Activated B cell treated with CpG ODN at 0.5 μM for 24 hours (primary cell): Measurements from ENCODE around the gene ABCG2. TPM values are rescaled to one million over a fixed set of nuclear protein-coding genes. Genes with fewer than 3 reads are reported as not detected.

Experiments used
- ATAC-seq: fragments of 200-7000 bp; cut with Tn5 transposase; one replicate; pipeline ENCODE4 v1.10.0; 2021; ENCODE audit warnings: low read depth, mild to moderate bottlenecking, moderate library complexity
- CTCF ChIA-PET: fragments of 350-600 bp; sonication (Branson Sonifier 250); formaldehyde crosslinking; loops from one replicate; lab custom pipeline; 2021; ENCODE audit warnings: antibody characterized with exemption; lab: Charles Lee
- POLR2A ChIA-PET: fragments of 350-600 bp; sonication (Branson Sonifier 250); formaldehyde crosslinking; loops from one replicate; lab custom pipeline; 2021; ENCODE audit warnings: antibody characterized with exemption; lab: Charles Lee
- DNase-seq: peaks from one replicate; pipeline ENCODE4 v3.0.0; 2022
- H3K27ac Mint-ChIP-seq: one replicate; pipeline ENCODE4 v1.8.0; 2020; ENCODE audit warnings: mixed read lengths
- H3K27me3 Mint-ChIP-seq: one replicate; pipeline ENCODE4 v1.8.0; 2021; ENCODE audit warnings: mixed read lengths
- H3K36me3 Mint-ChIP-seq: one replicate; pipeline ENCODE4 v1.8.0; 2021; ENCODE audit warnings: low read depth, mixed read lengths
- H3K4me1 Mint-ChIP-seq: one replicate; pipeline ENCODE4 v1.8.0; 2021; ENCODE audit warnings: mixed read lengths
- H3K4me3 Mint-ChIP-seq: one replicate; pipeline ENCODE4 v1.8.0; 2020; ENCODE audit warnings: mild to moderate bottlenecking, mixed read lengths
- H3K9me3 Mint-ChIP-seq: one replicate; pipeline ENCODE4 v1.8.0; 2020; ENCODE audit warnings: mixed read lengths
- CTCF ChIP-seq: fragments of 200-600 bp; IDR thresholded peaks from one replicate; pipeline ENCODE4 v1.8.0; 2022; ENCODE audit warnings: antibody characterized with exemption, mild to moderate bottlenecking
- intact Hi-C: fragments of 100-400 bp; cut with micrococcal nuclease; formaldehyde crosslinking; loops from one replicate; pipeline ENCODE4 v1.15.1; 2024
- total RNA-seq: library from RNA; stranded (reverse); gene quantifications from 2 replicates; pipeline ENCODE4 v1.2.3, GENCODE V29; 2022

ABCG2 gene
- total RNA-seq, 1 donor from 2014 or later = 0.13 TPM

GRCh38 chr4:88078579-88078978 lies 79.9 kb downstream of the ABCG2 start:
- Mint-ChIP-seq H3K9me3 (no peaks in the 10 kb centered on the region), H3K4me1 (no peaks in the 10 kb centered on the region), H3K27ac (no peak overlapping the region), H3K36me3 (peaks cover 10% of the 10 kb centered on the region), H3K27me3 (no peaks in the 10 kb centered on the region), H3K4me3 (no peak overlapping the region)
- no peak for DNase-seq
- ATAC-seq = no peak
- ChIA-PET POLR2A (interaction anchor here (0.8 kb wide), 1 partner anchor 37 kb away, joined by 3 read pairs; no protein-coding TSS in a partner anchor), CTCF (no interaction called here)
- no peak for TF ChIP-seq CTCF
- intact Hi-C loops = no loop called here

- Mint-ChIP-seq H3K4me3 (no peak overlapping the region), H3K36me3 (peaks cover 10% of the 10 kb centered on the region), H3K9me3 (no peaks in the 10 kb centered on the region), H3K27ac (no peak overlapping the region), H3K27me3 (no peaks in the 10 kb centered on the region), H3K4me1 (no peaks in the 10 kb centered on the region)
- ChIA-PET CTCF (no interaction called here), POLR2A (interaction anchor here (0.8 kb wide), 1 partner anchor 37 kb away, joined by 3 read pairs; no protein-coding TSS in a partner anchor)
- no peak for TF ChIP-seq CTCF
- intact Hi-C loops = no loop called here
- DNase-seq (no peak), ATAC-seq (no peak)
Measured at GRCh38 chr4:88077911-88078524, 80.4 kb downstream of the ABCG2 start.

- no peaks in the 10 kb centered on the region for H3K4me1 Mint-ChIP-seq
- ChIA-PET CTCF (no interaction called here), POLR2A (no interaction called here)
- peaks cover 10% of the 10 kb centered on the region for H3K9me3 Mint-ChIP-seq
- TF ChIP-seq CTCF = no peak
- no peaks in the 10 kb centered on the region for H3K27me3 Mint-ChIP-seq
- DNase-seq (no peak), ATAC-seq (no peak)
- intact Hi-C loops = no loop called here
- no peak overlapping the region for H3K27ac Mint-ChIP-seq
- peaks cover 27% of the 10 kb centered on the region for H3K36me3 Mint-ChIP-seq
- no peak overlapping the region for H3K4me3 Mint-ChIP-seq
Measured at GRCh38 chr4:88075336-88075735, 83.1 kb downstream of the ABCG2 start.

- no peaks in the 10 kb centered on the region for H3K27me3 Mint-ChIP-seq
- DNase-seq (no peak), ATAC-seq (no peak)
- peaks cover 49% of the 10 kb centered on the region for H3K36me3 Mint-ChIP-seq
- intact Hi-C loops = no loop called here
- no peak for TF ChIP-seq CTCF
- H3K9me3 Mint-ChIP-seq = peaks cover 13% of the 10 kb centered on the region
- CTCF ChIA-PET = no interaction called here
- POLR2A ChIA-PET = no interaction called here
- no peaks in the 10 kb centered on the region for H3K4me1 Mint-ChIP-seq
- H3K4me3 Mint-ChIP-seq = no peak overlapping the region
- no peak overlapping the region for H3K27ac Mint-ChIP-seq
Measured at GRCh38 chr4:88070031-88070430, 88.4 kb downstream of the ABCG2 start.

GRCh38 chr4:88064410-88064809 lies 94.0 kb downstream of the ABCG2 start:
- DNase-seq (no peak), ATAC-seq (no peak)
- ChIA-PET CTCF (no interaction called here), POLR2A (no interaction called here)
- Mint-ChIP-seq H3K36me3 (peaks cover 23% of the 10 kb centered on the region), H3K9me3 (peaks cover 3% of the 10 kb centered on the region), H3K4me1 (no peaks in the 10 kb centered on the region), H3K27me3 (no peaks in the 10 kb centered on the region), H3K27ac (no peak overlapping the region), H3K4me3 (no peak overlapping the region)
- no peak for TF ChIP-seq CTCF
- intact Hi-C loops = no loop called here
